WTC11 (cell line): Measurements from ENCODE around the gene ATCAY. TPM values are rescaled to one million over a fixed set of nuclear protein-coding genes. Genes with fewer than 3 reads are reported as not detected.

Experiments
- ATAC-seq: fragments of 200-7000 bp; cut with Tn5 transposase; 2 replicates; pipeline ENCODE4 v1.10.0; 2021; ENCODE audit warnings: mild to moderate bottlenecking, moderate library complexity
- CTCF ChIA-PET: fragments of 300-600 bp; sonication (Branson Sonifier 250); formaldehyde crosslinking; loops from one replicate; lab custom pipeline; 2021; ENCODE audit warnings: antibody characterized with exemption; lab: Charles Lee
- POLR2A ChIA-PET: fragments of 350-600 bp; sonication (Branson Sonifier 250); formaldehyde crosslinking; loops from one replicate; lab custom pipeline; 2021; ENCODE audit warnings: antibody characterized with exemption; lab: Charles Lee
- DNase-seq: peaks from one replicate; pipeline ENCODE4 v3.0.0; 2021; ENCODE audit warnings: low spot score
- H3K27ac Mint-ChIP-seq: 2 replicates; pipeline ENCODE4 v1.8.0; 2021; ENCODE audit warnings: mixed read lengths
- H3K27me3 Mint-ChIP-seq: 2 replicates; pipeline ENCODE4 v1.8.0; 2021; ENCODE audit warnings: low read depth, mild to moderate bottlenecking, moderate library complexity, mixed read lengths
- H3K36me3 Mint-ChIP-seq: 2 replicates; pipeline ENCODE4 v1.8.0; 2021; ENCODE audit warnings: mixed read lengths
- H3K4me1 Mint-ChIP-seq: 2 replicates; pipeline ENCODE4 v1.8.0; 2022; ENCODE audit warnings: mixed read lengths
- H3K4me3 Mint-ChIP-seq: 2 replicates; pipeline ENCODE4 v1.8.0; 2021; ENCODE audit warnings: mild to moderate bottlenecking, moderate library complexity, mixed read lengths
- H3K9me3 Mint-ChIP-seq: 2 replicates; pipeline ENCODE4 v1.8.0; 2021; ENCODE audit warnings: mixed read lengths
- EMX1 ChIP-seq: fragments of 250-450 bp; sonication (Bioruptor Pico); IDR thresholded peaks from 2 replicates; pipeline ENCODE4 v1.8.0; 2021; ENCODE audit warnings: mild to moderate bottlenecking
- ESRRA ChIP-seq: sonication (generic); formaldehyde crosslinking; IDR thresholded peaks from 2 replicates; pipeline ENCODE4 v1.8.1; 2022; ENCODE audit warnings: mild to moderate bottlenecking, missing genetic modification reagents, borderline replicate concordance
- ETV6 ChIP-seq: sonication (generic); formaldehyde crosslinking; IDR thresholded peaks from 2 replicates; pipeline ENCODE4 v1.8.1; 2022; ENCODE audit warnings: mild to moderate bottlenecking, missing genetic modification reagents
- FOXJ3 ChIP-seq: sonication (generic); formaldehyde crosslinking; IDR thresholded peaks from 2 replicates; pipeline ENCODE4 v1.9.0; 2021; ENCODE audit warnings: missing genetic modification reagents, mild to moderate bottlenecking, borderline replicate concordance
- FOXK1 ChIP-seq: sonication (generic); formaldehyde crosslinking; IDR thresholded peaks from 2 replicates; pipeline ENCODE4 v1.8.0; 2022; ENCODE audit warnings: mild to moderate bottlenecking, moderate library complexity, missing genetic modification reagents
- NR1H2 ChIP-seq: sonication (generic); formaldehyde crosslinking; IDR thresholded peaks from 2 replicates; pipeline ENCODE4 v1.9.0; 2021; ENCODE audit warnings: mild to moderate bottlenecking, moderate library complexity, missing genetic modification reagents
- OVOL2 ChIP-seq: fragments of 250-450 bp; sonication (Bioruptor Pico); IDR thresholded peaks from 2 replicates; pipeline ENCODE4 v1.9.0; 2021; ENCODE audit warnings: mild to moderate bottlenecking, borderline replicate concordance
- RELA ChIP-seq: sonication (generic); formaldehyde crosslinking; IDR thresholded peaks from 2 replicates; pipeline ENCODE4 v1.8.1; 2022; ENCODE audit warnings: missing genetic modification reagents, mild to moderate bottlenecking, borderline replicate concordance
- RORB ChIP-seq: fragments of 250-450 bp; sonication (Bioruptor Pico); IDR thresholded peaks from 2 replicates; pipeline ENCODE4 v1.9.0; 2021; ENCODE audit warnings: mild to moderate bottlenecking
- ZNF232 ChIP-seq: sonication (generic); formaldehyde crosslinking; IDR thresholded peaks from 2 replicates; pipeline ENCODE4 v1.8.0; 2022; ENCODE audit warnings: mild to moderate bottlenecking, missing genetic modification reagents
- total RNA-seq: library from RNA; stranded (reverse); gene quantifications from 3 replicates; pipeline ENCODE4 v1.2.3, GENCODE V29; 2021
- TF ChIP-seq, protein P1 (sequence below): sonication (generic); formaldehyde crosslinking; IDR thresholded peaks from 2 replicates; pipeline ENCODE4 v1.8.1; 2023; ENCODE audit warnings: mild to moderate bottlenecking, missing genetic modification reagents, borderline replicate concordance
- TF ChIP-seq, protein P2 (sequence below): sonication (generic); formaldehyde crosslinking; IDR thresholded peaks from 2 replicates; pipeline ENCODE4 v1.8.0; 2022; ENCODE audit warnings: mild to moderate bottlenecking, missing genetic modification reagents
- TF ChIP-seq, protein P3 (sequence below): fragments of 250-450 bp; sonication (Bioruptor Pico); conservative IDR thresholded peaks from 2 replicates; pipeline ENCODE4 v1.9.0; 2021; ENCODE audit warnings: mild to moderate bottlenecking
- TF ChIP-seq, protein P4 (sequence below): sonication (generic); formaldehyde crosslinking; IDR thresholded peaks from 2 replicates; pipeline ENCODE4 v1.8.1; 2023; ENCODE audit warnings: mild to moderate bottlenecking, missing genetic modification reagents
- TF ChIP-seq, protein P5 (sequence below): sonication (generic); formaldehyde crosslinking; IDR thresholded peaks from 2 replicates; pipeline ENCODE4 v1.8.0; 2022; ENCODE audit warnings: mild to moderate bottlenecking, missing genetic modification reagents
- TF ChIP-seq, protein P6 (sequence below): sonication (generic); formaldehyde crosslinking; IDR thresholded peaks from 2 replicates; pipeline ENCODE4 v1.8.1; 2023; ENCODE audit warnings: mild to moderate bottlenecking, missing genetic modification reagents, moderate library complexity
- TF ChIP-seq, protein P7 (sequence below): sonication (generic); formaldehyde crosslinking; IDR thresholded peaks from 2 replicates; pipeline ENCODE4 v1.8.0; 2022; ENCODE audit warnings: mild to moderate bottlenecking, missing genetic modification reagents

Gene ATCAY
- total RNA-seq, 1 experiment from 2014 or later: 23.5 TPM

DNA sequence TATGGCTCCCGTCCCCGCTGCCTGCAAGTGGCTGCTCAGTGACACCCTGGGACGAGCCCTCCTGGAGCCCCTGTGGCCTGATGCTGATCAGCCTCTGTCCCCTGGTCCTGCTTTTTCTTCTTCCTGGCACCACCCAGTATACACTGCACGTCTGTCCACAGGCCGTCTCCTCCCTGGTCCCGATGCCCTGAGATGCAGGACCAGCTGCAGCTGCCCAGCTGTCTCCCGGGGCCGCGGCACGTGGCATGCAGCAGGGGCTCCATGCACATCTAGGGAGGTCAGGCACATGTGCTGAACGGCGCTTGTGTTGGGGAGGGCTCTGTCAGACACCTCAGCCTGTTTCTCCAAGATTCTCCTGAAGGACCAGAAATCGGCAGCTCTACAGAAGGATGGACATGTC, 41.8 kb upstream of the ATCAY start (continued):
- no peak for TF ChIP-seq ETV6 (CRISPR knock-in tag)
- TF ChIP-seq, protein P1, sequence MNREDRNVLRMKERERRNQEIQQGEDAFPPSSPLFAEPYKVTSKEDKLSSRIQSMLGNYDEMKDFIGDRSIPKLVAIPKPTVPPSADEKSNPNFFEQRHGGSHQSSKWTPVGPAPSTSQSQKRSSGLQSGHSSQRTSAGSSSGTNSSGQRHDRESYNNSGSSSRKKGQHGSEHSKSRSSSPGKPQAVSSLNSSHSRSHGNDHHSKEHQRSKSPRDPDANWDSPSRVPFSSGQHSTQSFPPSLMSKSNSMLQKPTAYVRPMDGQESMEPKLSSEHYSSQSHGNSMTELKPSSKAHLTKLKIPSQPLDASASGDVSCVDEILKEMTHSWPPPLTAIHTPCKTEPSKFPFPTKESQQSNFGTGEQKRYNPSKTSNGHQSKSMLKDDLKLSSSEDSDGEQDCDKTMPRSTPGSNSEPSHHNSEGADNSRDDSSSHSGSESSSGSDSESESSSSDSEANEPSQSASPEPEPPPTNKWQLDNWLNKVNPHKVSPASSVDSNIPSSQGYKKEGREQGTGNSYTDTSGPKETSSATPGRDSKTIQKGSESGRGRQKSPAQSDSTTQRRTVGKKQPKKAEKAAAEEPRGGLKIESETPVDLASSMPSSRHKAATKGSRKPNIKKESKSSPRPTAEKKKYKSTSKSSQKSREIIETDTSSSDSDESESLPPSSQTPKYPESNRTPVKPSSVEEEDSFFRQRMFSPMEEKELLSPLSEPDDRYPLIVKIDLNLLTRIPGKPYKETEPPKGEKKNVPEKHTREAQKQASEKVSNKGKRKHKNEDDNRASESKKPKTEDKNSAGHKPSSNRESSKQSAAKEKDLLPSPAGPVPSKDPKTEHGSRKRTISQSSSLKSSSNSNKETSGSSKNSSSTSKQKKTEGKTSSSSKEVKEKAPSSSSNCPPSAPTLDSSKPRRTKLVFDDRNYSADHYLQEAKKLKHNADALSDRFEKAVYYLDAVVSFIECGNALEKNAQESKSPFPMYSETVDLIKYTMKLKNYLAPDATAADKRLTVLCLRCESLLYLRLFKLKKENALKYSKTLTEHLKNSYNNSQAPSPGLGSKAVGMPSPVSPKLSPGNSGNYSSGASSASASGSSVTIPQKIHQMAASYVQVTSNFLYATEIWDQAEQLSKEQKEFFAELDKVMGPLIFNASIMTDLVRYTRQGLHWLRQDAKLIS (CRISPR knock-in tag): no peak
- TF ChIP-seq, protein P2, sequence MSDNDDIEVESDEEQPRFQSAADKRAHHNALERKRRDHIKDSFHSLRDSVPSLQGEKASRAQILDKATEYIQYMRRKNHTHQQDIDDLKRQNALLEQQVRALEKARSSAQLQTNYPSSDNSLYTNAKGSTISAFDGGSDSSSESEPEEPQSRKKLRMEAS (CRISPR knock-in tag): no peak
- no peak for TF ChIP-seq ZNF232
- TF ChIP-seq, protein P3, sequence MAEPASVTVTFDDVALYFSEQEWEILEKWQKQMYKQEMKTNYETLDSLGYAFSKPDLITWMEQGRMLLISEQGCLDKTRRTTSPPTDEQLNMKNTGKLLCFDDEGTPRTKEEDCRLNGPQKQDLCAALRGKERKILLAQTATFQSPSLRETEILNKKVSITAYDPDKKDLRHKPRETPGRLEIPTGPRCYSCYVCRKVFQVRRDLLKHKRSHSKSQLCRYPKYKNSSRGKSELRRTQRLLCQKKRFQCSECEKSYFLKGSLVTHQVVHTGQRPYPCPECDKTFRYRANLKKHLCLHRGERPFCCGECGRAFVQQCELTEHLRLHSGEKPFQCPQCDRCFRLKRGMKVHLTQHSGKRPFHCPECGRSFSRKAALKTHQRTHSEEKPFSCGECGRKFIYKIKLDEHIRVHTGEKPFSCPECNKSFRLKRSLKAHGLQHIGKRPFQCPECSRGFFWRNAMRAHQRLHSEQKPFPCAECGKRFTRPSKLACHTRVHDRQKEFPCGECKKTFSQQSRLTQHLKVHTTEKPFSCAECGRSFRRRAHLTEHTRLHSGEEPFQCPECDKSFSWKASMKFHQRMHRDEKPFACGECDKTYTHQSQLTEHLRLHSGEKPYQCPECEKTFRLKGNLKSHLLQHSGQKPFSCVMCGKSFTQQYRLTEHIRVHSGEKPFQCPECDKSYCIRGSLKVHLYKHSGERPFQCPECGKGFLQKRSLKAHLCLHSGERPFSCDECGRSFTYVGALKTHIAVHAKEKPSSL: no peak
- TF ChIP-seq, protein P4, sequence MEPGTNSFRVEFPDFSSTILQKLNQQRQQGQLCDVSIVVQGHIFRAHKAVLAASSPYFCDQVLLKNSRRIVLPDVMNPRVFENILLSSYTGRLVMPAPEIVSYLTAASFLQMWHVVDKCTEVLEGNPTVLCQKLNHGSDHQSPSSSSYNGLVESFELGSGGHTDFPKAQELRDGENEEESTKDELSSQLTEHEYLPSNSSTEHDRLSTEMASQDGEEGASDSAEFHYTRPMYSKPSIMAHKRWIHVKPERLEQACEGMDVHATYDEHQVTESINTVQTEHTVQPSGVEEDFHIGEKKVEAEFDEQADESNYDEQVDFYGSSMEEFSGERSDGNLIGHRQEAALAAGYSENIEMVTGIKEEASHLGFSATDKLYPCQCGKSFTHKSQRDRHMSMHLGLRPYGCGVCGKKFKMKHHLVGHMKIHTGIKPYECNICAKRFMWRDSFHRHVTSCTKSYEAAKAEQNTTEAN (CRISPR knock-in tag): no peak

DNA sequence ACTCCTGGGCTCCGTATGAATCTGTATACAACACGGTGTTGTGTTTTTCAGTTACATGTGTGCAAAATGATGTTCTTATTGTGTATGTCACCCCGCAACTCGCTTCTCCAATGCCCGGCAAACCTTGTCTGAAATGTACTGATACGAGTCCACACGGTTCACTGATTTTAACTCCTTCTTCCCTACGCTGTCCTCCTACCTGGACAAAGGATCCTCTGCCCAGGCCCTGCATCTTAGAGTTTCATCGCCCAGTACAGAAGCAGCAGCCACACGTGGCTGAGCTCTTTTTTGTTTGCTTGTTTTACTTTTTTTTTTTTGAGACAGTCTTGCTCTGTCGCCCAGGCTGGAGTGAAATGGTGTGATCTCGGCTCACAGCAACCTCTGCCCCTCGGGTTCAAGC, 40.5 kb upstream of the ATCAY start:
- TF ChIP-seq, protein P5, sequence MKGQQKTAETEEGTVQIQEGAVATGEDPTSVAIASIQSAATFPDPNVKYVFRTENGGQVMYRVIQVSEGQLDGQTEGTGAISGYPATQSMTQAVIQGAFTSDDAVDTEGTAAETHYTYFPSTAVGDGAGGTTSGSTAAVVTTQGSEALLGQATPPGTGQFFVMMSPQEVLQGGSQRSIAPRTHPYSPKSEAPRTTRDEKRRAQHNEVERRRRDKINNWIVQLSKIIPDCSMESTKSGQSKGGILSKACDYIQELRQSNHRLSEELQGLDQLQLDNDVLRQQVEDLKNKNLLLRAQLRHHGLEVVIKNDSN: no peak
- TF ChIP-seq ESRRA (CRISPR knock-in tag) (no peak), EMX1 (no peak), OVOL2 (CRISPR knock-in tag) (no peak), RELA (no peak), NR1H2 (CRISPR knock-in tag) (no peak), FOXK1 (CRISPR knock-in tag) (no peak), FOXJ3 (CRISPR knock-in tag) (no peak), RORB (CRISPR knock-in tag) (no peak)
- TF ChIP-seq, protein P6, sequence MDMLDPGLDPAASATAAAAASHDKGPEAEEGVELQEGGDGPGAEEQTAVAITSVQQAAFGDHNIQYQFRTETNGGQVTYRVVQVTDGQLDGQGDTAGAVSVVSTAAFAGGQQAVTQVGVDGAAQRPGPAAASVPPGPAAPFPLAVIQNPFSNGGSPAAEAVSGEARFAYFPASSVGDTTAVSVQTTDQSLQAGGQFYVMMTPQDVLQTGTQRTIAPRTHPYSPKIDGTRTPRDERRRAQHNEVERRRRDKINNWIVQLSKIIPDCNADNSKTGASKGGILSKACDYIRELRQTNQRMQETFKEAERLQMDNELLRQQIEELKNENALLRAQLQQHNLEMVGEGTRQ (CRISPR knock-in tag): no peak
- TF ChIP-seq, protein P7, sequence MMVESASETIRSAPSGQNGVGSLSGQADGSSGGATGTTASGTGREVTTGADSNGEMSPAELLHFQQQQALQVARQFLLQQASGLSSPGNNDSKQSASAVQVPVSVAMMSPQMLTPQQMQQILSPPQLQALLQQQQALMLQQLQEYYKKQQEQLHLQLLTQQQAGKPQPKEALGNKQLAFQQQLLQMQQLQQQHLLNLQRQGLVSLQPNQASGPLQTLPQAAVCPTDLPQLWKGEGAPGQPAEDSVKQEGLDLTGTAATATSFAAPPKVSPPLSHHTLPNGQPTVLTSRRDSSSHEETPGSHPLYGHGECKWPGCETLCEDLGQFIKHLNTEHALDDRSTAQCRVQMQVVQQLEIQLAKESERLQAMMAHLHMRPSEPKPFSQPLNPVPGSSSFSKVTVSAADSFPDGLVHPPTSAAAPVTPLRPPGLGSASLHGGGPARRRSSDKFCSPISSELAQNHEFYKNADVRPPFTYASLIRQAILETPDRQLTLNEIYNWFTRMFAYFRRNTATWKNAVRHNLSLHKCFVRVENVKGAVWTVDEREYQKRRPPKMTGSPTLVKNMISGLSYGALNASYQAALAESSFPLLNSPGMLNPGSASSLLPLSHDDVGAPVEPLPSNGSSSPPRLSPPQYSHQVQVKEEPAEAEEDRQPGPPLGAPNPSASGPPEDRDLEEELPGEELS (CRISPR knock-in tag): no peak
- TF ChIP-seq, protein P1 (CRISPR knock-in tag): no peak
- ATAC-seq: no peak
- Mint-ChIP-seq H3K27ac (no peak overlapping the region), H3K4me1 (no peaks in the 10 kb centered on the region), H3K36me3 (peaks cover 11% of the 10 kb centered on the region), H3K9me3 (peaks cover 16% of the 10 kb centered on the region), H3K4me3 (no peak overlapping the region), H3K27me3 (peaks cover 8% of the 10 kb centered on the region)
- DNase-seq: no peak
- ChIA-PET CTCF (interaction anchor here (0.6 to 4.1 kb wide), 4 partner anchors 9 to 355 kb away, joined by 4 to 16 read pairs (median 6); no protein-coding TSS in a partner anchor), POLR2A (no interaction called here)
